ENCODE data around the gene CCDC174.

GRCh38 chr3:14706096-14706495 is 54.5 kb downstream of the CCDC174 start:
- TF ChIP-seq RAD21 (IDR thresholded peaks at IDR 0.05) (no peak), FOXA1 (IDR thresholded peaks at IDR 0.05) (no peak), JUND (IDR thresholded peaks at IDR 0.05) (no peak), TAF1 (conservative IDR thresholded peaks at IDR 0.05) (no peak), EGR1 (IDR thresholded peaks at IDR 0.05; ENCODE audit: low read depth in 2 of 2) (no peak), SP1 (IDR thresholded peaks at IDR 0.05) (no peak), GABPA (IDR thresholded peaks at IDR 0.05 in 1 of 2, conservative IDR thresholded peaks at IDR 0.05 in 1 of 2) (no peak), ZBTB33 (IDR thresholded peaks at IDR 0.05) (no peak), YY1 (IDR thresholded peaks at IDR 0.05) (no peak), ATF3 (IDR thresholded peaks at IDR 0.05) (no peak)
- TF ChIP-seq, protein P1, sequence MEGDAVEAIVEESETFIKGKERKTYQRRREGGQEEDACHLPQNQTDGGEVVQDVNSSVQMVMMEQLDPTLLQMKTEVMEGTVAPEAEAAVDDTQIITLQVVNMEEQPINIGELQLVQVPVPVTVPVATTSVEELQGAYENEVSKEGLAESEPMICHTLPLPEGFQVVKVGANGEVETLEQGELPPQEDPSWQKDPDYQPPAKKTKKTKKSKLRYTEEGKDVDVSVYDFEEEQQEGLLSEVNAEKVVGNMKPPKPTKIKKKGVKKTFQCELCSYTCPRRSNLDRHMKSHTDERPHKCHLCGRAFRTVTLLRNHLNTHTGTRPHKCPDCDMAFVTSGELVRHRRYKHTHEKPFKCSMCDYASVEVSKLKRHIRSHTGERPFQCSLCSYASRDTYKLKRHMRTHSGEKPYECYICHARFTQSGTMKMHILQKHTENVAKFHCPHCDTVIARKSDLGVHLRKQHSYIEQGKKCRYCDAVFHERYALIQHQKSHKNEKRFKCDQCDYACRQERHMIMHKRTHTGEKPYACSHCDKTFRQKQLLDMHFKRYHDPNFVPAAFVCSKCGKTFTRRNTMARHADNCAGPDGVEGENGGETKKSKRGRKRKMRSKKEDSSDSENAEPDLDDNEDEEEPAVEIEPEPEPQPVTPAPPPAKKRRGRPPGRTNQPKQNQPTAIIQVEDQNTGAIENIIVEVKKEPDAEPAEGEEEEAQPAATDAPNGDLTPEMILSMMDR (IDR thresholded peaks at IDR 0.05; ENCODE audit: low read depth, low read length, missing input control) = no peak
- TF ChIP-seq, protein P2, sequence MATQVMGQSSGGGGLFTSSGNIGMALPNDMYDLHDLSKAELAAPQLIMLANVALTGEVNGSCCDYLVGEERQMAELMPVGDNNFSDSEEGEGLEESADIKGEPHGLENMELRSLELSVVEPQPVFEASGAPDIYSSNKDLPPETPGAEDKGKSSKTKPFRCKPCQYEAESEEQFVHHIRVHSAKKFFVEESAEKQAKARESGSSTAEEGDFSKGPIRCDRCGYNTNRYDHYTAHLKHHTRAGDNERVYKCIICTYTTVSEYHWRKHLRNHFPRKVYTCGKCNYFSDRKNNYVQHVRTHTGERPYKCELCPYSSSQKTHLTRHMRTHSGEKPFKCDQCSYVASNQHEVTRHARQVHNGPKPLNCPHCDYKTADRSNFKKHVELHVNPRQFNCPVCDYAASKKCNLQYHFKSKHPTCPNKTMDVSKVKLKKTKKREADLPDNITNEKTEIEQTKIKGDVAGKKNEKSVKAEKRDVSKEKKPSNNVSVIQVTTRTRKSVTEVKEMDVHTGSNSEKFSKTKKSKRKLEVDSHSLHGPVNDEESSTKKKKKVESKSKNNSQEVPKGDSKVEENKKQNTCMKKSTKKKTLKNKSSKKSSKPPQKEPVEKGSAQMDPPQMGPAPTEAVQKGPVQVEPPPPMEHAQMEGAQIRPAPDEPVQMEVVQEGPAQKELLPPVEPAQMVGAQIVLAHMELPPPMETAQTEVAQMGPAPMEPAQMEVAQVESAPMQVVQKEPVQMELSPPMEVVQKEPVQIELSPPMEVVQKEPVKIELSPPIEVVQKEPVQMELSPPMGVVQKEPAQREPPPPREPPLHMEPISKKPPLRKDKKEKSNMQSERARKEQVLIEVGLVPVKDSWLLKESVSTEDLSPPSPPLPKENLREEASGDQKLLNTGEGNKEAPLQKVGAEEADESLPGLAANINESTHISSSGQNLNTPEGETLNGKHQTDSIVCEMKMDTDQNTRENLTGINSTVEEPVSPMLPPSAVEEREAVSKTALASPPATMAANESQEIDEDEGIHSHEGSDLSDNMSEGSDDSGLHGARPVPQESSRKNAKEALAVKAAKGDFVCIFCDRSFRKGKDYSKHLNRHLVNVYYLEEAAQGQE (IDR thresholded peaks at IDR 0.05) = no peak
- TF ChIP-seq, protein P3, sequence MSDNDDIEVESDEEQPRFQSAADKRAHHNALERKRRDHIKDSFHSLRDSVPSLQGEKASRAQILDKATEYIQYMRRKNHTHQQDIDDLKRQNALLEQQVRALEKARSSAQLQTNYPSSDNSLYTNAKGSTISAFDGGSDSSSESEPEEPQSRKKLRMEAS (IDR thresholded peaks at IDR 0.05) = no peak

Data from liver (tissue), 3 donors.